ENCODE measurements around the gene CD27.

CD27 gene

GRCh38 chr12:6443361-6443983 is 1.3 kb upstream of the CD27 start:
- no peak for TF ChIP-seq CTCF (IDR thresholded peaks at IDR 0.05; ENCODE audit: insufficient read depth, low read length, poor library complexity, severe bottlenecking)
- no peak for TF ChIP-seq EZH2phosphoT487 (conservative IDR thresholded peaks at IDR 0.05; ENCODE audit: low read length)
- Histone ChIP-seq H3K4me2 (ENCODE audit: low read depth, low read length, poor library complexity, severe bottlenecking) (peak overlapping the region; percentile 83), H3K9me3 (ENCODE audit: insufficient read depth, low read length) (no peaks in the 10 kb centered on the region), H2AFZ (ENCODE audit: low read depth, low read length, severe bottlenecking) (no peak overlapping the region), H3K27me3 (ENCODE audit: low read length) (no peaks in the 10 kb centered on the region), H3K4me3 (ENCODE audit: insufficient read depth, low read length, poor library complexity, severe bottlenecking) (peak overlapping the region; percentile 75), H3K36me3 (ENCODE audit: low read length) (no peaks in the 10 kb centered on the region), H4K20me1 (ENCODE audit: low read depth, low read length) (no peaks in the 10 kb centered on the region), H3K27ac (ENCODE audit: low read depth, low read length) (peak overlapping the region; percentile 95), H3F3A (ENCODE audit: insufficient read depth) (peaks cover 74% of the 10 kb centered on the region), H3K79me2 (ENCODE audit: insufficient read depth, low read length) (peaks cover 19% of the 10 kb centered on the region), H3K9ac (ENCODE audit: low read length) (peak overlapping the region; percentile 91), H3K9me2 (replicated peaks; ENCODE audit: insufficient read depth, low read length) (no peaks in the 10 kb centered on the region)

DNA sequence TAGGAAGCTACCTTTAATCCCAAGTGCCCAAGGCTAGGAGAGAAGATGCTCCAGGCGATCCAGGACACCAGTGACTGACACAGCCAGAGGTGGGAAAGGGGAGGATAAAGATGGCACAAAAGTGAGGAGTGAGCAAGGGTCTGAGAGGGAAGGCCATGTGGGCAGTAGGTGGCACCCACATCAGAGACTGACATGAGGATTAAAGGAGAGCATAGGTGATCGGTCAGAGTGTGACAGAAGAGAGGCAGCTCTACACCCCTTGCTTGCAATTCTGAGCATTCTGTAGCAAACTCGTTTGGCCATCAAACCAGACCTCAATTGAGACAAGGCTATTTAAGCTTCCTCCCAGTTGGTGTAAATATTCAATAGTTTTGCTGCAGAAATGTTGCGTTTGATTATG is 724 bp upstream of the CD27 start:
- TF ChIP-seq EZH2phosphoT487 (conservative IDR thresholded peaks at IDR 0.05; ENCODE audit: low read length) (no peak), CTCF (IDR thresholded peaks at IDR 0.05; ENCODE audit: insufficient read depth, low read length, poor library complexity, severe bottlenecking) (no peak)
- Histone ChIP-seq H3K36me3 (ENCODE audit: low read length) (no peaks in the 10 kb centered on the region), H3K4me2 (ENCODE audit: low read depth, low read length, poor library complexity, severe bottlenecking) (peak overlapping the region; percentile 83), H3K27ac (ENCODE audit: low read depth, low read length) (peak overlapping the region; percentile 95), H3F3A (ENCODE audit: insufficient read depth) (peaks cover 73% of the 10 kb centered on the region), H3K9ac (ENCODE audit: low read length) (peak overlapping the region; percentile 91), H3K9me3 (ENCODE audit: insufficient read depth, low read length) (no peaks in the 10 kb centered on the region), H3K79me2 (ENCODE audit: insufficient read depth, low read length) (peaks cover 19% of the 10 kb centered on the region), H3K9me2 (replicated peaks; ENCODE audit: insufficient read depth, low read length) (no peaks in the 10 kb centered on the region), H2AFZ (ENCODE audit: low read depth, low read length, severe bottlenecking) (no peak overlapping the region), H4K20me1 (ENCODE audit: low read depth, low read length) (no peaks in the 10 kb centered on the region), H3K27me3 (ENCODE audit: low read length) (no peaks in the 10 kb centered on the region), H3K4me3 (ENCODE audit: insufficient read depth, low read length, poor library complexity, severe bottlenecking) (peak overlapping the region; percentile 75)

- Histone ChIP-seq H3K27ac (ENCODE audit: low read depth, low read length) (peak overlapping the region; percentile 87), H3K9me2 (replicated peaks; ENCODE audit: insufficient read depth, low read length) (no peaks in the 10 kb centered on the region), H3K9ac (ENCODE audit: low read length) (peak overlapping the region; percentile 57; the same call in 1 of the 2 replicates)
Observed at GRCh38 chr12:6450091-6450868, 5.5 kb downstream of the CD27 start.

More at GRCh38 chr12:6450091-6450868, 5.5 kb downstream of the CD27 start:
- peaks cover 13% of the 10 kb centered on the region for H3K79me2 ChIP-seq (ENCODE audit: insufficient read depth, low read length)
- H4K20me1 ChIP-seq (ENCODE audit: low read depth, low read length): no peaks in the 10 kb centered on the region
- no peak overlapping the region for H2AFZ ChIP-seq (ENCODE audit: low read depth, low read length, severe bottlenecking)
- no peaks in the 10 kb centered on the region for H3K9me3 ChIP-seq (ENCODE audit: insufficient read depth, low read length)
- no peaks in the 10 kb centered on the region for H3K36me3 ChIP-seq (ENCODE audit: low read length)
- peak overlapping the region; percentile 63 for H3K4me2 ChIP-seq (ENCODE audit: low read depth, low read length, poor library complexity, severe bottlenecking)
- H3K4me3 ChIP-seq (ENCODE audit: insufficient read depth, low read length, poor library complexity, severe bottlenecking): no peak overlapping the region
- TF ChIP-seq CTCF (IDR thresholded peaks at IDR 0.05; ENCODE audit: insufficient read depth, low read length, poor library complexity, severe bottlenecking) (no peak), EZH2phosphoT487 (conservative IDR thresholded peaks at IDR 0.05; ENCODE audit: low read length) (no peak)
- H3F3A ChIP-seq (ENCODE audit: insufficient read depth): peaks cover 57% of the 10 kb centered on the region
- H3K27me3 ChIP-seq (ENCODE audit: low read length): no peaks in the 10 kb centered on the region

All from SU-DHL-6 (cell line).